ENCODE results near the gene ARL5C. TPM values are rescaled to one million over a fixed set of nuclear protein-coding genes. Genes with fewer than 3 reads are reported as not detected.
"Not testable (repeated sequence)": the region's sequence is repeated elsewhere in the genome, so short reads cannot be mapped to it uniquely, and the experiment has no call there.

ARL5C gene
- total RNA-seq, 4 donors from 2014 or later, result not detected

- Histone ChIP-seq H3K27me3 (no peaks in the 10 kb centered on the region), H3K4me1 (no peaks in the 10 kb centered on the region), H3K36me3 (no peaks in the 10 kb centered on the region), H3K4me3 (replicated peaks in 1 of 3) (no peak overlapping the region), H3K27ac (no peak overlapping the region), H3K9me3 (no peaks in the 10 kb centered on the region)
- TF ChIP-seq CTCF (IDR thresholded peaks at IDR 0.05) (no peak), POLR2A (IDR thresholded peaks at IDR 0.05) (no peak)
- no peak for DNase-seq
- intact Hi-C loops (cut with DNase I), result no loop called here
- 87 to 93% methylated on average over 7 of the region's 7 CpGs for WGBS, 2 donors
Measured at GRCh38 chr17:39122991-39123390, 43.0 kb downstream of the ARL5C start.

- 92 to 94% methylated on average over 10 of the region's 10 CpGs for WGBS, 2 donors
- H3K27me3 ChIP-seq; H3K27ac ChIP-seq; H3K4me1 ChIP-seq; H3K9me3 ChIP-seq; H3K4me3 ChIP-seq (replicated peaks in 1 of 3); H3K36me3 ChIP-seq; DNase-seq; intact Hi-C loops (cut with DNase I): not testable (repeated sequence)
Measured at GRCh38 chr17:39121919-39122318, 44.0 kb downstream of the ARL5C start.

- intact Hi-C loops (cut with DNase I), result no loop called here
- TF ChIP-seq POLR2A (IDR thresholded peaks at IDR 0.05), result no peak
- no peak for TF ChIP-seq CTCF (IDR thresholded peaks at IDR 0.05)
- Histone ChIP-seq H3K4me3 (replicated peaks in 1 of 3) (no peak overlapping the region), H3K9me3 (no peaks in the 10 kb centered on the region), H3K27me3 (no peaks in the 10 kb centered on the region), H3K27ac (no peak overlapping the region), H3K36me3 (no peaks in the 10 kb centered on the region), H3K4me1 (no peaks in the 10 kb centered on the region)
- DNase-seq, result no peak
- 88 to 93% methylated on average over 5 of the region's 5 CpGs for WGBS, 2 donors
Measured at GRCh38 chr17:39118674-39119419, 47.1 kb downstream of the ARL5C start.

GRCh38 chr17:39116224-39116623 lies 49.7 kb downstream of the ARL5C start:
- TF ChIP-seq CTCF (IDR thresholded peaks at IDR 0.05) (no peak), POLR2A (IDR thresholded peaks at IDR 0.05) (no peak)
- no peaks in the 10 kb centered on the region for H3K27me3 ChIP-seq
- H3K9me3 ChIP-seq, result no peaks in the 10 kb centered on the region
- WGBS, 2 donors, result 85 to 94% methylated on average over 3 of the region's 3 CpGs
- H3K27ac ChIP-seq, result no peak overlapping the region
- intact Hi-C loops (cut with DNase I), result no loop called here
- no peak overlapping the region for H3K4me3 ChIP-seq (replicated peaks in 1 of 3)
- no peak for DNase-seq
- no peaks in the 10 kb centered on the region for H3K4me1 ChIP-seq
- no peaks in the 10 kb centered on the region for H3K36me3 ChIP-seq

GRCh38 chr17:39115135-39115534 lies 50.8 kb downstream of the ARL5C start:
- intact Hi-C loops (cut with DNase I), result no loop called here
- no peak overlapping the region for H3K27ac ChIP-seq
- no peaks in the 10 kb centered on the region for H3K36me3 ChIP-seq
- H3K27me3 ChIP-seq, result no peaks in the 10 kb centered on the region
- 53 to 75% methylated on average over 5 of the region's 5 CpGs for WGBS, 2 donors
- DNase-seq, result no peak
- peaks cover 5 to 10% of the 10 kb centered on the region in 2 donors for H3K4me1 ChIP-seq
- H3K9me3 ChIP-seq, result no peaks in the 10 kb centered on the region
- TF ChIP-seq POLR2A (IDR thresholded peaks at IDR 0.05) (no peak), CTCF (IDR thresholded peaks at IDR 0.05) (no peak)
- H3K4me3 ChIP-seq (replicated peaks in 1 of 3), result no peak overlapping the region

All from thyroid gland (tissue), 4 donors.